HG03045 (cell line): ENCODE data around the gene WDR88.
"Not testable (repeated sequence)": the region's sequence is repeated elsewhere in the genome, so short reads cannot be mapped to it uniquely, and the experiment has no call there.

Experiments used
- ATAC-seq: cut with Tn5 transposase; IDR thresholded peaks from one replicate; pipeline ENCODE4 v1.9.1; 2021; ENCODE audit warnings: mild to moderate bottlenecking, moderate library complexity; ENCODE audit not compliant: unreplicated experiment

The WDR88 gene

GRCh38 chr19:33209850-33210230, 77.9 kb downstream of the WDR88 start:
- not testable (repeated sequence) for ATAC-seq

GRCh38 chr19:33210266-33210940, 78.5 kb downstream of the WDR88 start:
- no peak for ATAC-seq

- ATAC-seq, result no peak
These were observed 80.0 kb downstream of the WDR88 start for GRCh38 chr19:33211794-33212435.

- ATAC-seq, result no peak
These were observed 80.7 kb downstream of the WDR88 start for GRCh38 chr19:33212436-33213172.

GRCh38 chr19:33214596-33214995, 82.7 kb downstream of the WDR88 start:
- ATAC-seq, result no peak

- ATAC-seq, result no peak
These were observed 83.7 kb downstream of the WDR88 start for GRCh38 chr19:33215438-33216197.

GRCh38 chr19:33216198-33216830, 84.4 kb downstream of the WDR88 start:
- ATAC-seq, result no peak

GRCh38 chr19:33217881-33218280, 86.0 kb downstream of the WDR88 start:
- no peak for ATAC-seq

GRCh38 chr19:33219261-33219815, 87.4 kb downstream of the WDR88 start:
- no peak for ATAC-seq

- ATAC-seq, result no peak
These were observed 88.2 kb downstream of the WDR88 start for GRCh38 chr19:33220115-33220514.

GRCh38 chr19:33220735-33221134, 88.8 kb downstream of the WDR88 start:
- ATAC-seq, result no peak

GRCh38 chr19:33221638-33222037, 89.7 kb downstream of the WDR88 start:
- ATAC-seq, result no peak

GRCh38 chr19:33222255-33222654, 90.3 kb downstream of the WDR88 start:
- not testable (repeated sequence) for ATAC-seq

- no peak for ATAC-seq
These were observed 93.0 kb downstream of the WDR88 start for GRCh38 chr19:33224694-33225457.
